ENCODE results near the gene COL25A1. TPM values are rescaled to one million over a fixed set of nuclear protein-coding genes. Genes with fewer than 3 reads are reported as not detected.
"Not testable (repeated sequence)": the region's sequence is repeated elsewhere in the genome, so short reads cannot be mapped to it uniquely, and the experiment has no call there.

COL25A1 gene
- total RNA-seq, 1 experiment from 2014 or later, result 4.2 TPM

DNA sequence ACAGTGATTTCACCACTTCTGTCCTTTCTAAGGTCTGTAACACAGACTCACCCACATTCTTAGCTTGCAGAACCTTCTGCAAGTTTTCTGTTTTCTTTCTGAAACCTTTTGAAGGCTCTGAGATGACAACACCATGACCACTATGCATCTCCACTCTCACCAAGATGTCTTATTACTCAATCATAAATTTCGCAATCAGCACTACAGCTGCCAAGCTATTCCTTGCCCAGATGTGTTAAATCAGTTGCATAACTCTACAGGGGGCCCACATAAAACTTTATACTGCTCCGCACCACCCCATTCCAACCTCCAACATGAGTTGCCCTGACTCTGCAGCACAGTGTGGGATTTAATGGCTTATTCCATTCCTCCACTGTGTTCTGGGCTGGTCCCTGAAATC lies 229.9 kb downstream of the COL25A1 start:
- Histone ChIP-seq H2BK12ac (ENCODE audit: insufficient read length, low read depth, low read length) (no peak overlapping the region), H3K79me1 (ENCODE audit: insufficient read depth, low read depth, low read length, poor library complexity, severe bottlenecking) (no peaks in the 10 kb centered on the region), H3K4me2 (ENCODE audit: insufficient read depth, insufficient read length, low read length) (no peak overlapping the region), H3K14ac (ENCODE audit: insufficient read depth, low read length) (no peak overlapping the region), H2AK5ac (ENCODE audit: insufficient read length, low read length) (no peak overlapping the region), H2BK120ac (ENCODE audit: low read depth, low read length, poor library complexity, severe bottlenecking) (no peak overlapping the region), H4K20me1 (ENCODE audit: control insufficient read depth, insufficient read depth, insufficient read length) (no peaks in the 10 kb centered on the region), H3K9ac (ENCODE audit: extremely low read depth, insufficient read length, low read length) (no peak overlapping the region), H3K56ac (ENCODE audit: insufficient read length, low read depth, low read length) (no peak overlapping the region), H2AFZ (ENCODE audit: low read length) (no peak overlapping the region), H3K23me2 (ENCODE audit: insufficient read length, low read depth, low read length, poor library complexity, severe bottlenecking) (no peaks in the 10 kb centered on the region), H3K9me3 (ENCODE audit: control insufficient read depth, low read depth, low read length) (no peaks in the 10 kb centered on the region), H3K23ac (ENCODE audit: insufficient read length, low read depth, low read length) (no peak overlapping the region), H2BK20ac (ENCODE audit: low read depth, low read length, poor library complexity, severe bottlenecking) (no peak overlapping the region), H4K91ac (ENCODE audit: insufficient read length, low read depth, low read length) (no peak overlapping the region), H4K5ac (ENCODE audit: insufficient read length, low read depth, low read length) (no peak overlapping the region), H2BK15ac (ENCODE audit: low read depth, low read length) (no peak overlapping the region), H3K4me1 (ENCODE audit: insufficient read depth, low read length) (no peaks in the 10 kb centered on the region), H3K27ac (ENCODE audit: insufficient read length, low read depth, low read length) (no peak overlapping the region), H3K79me2 (ENCODE audit: insufficient read depth, low read length) (no peaks in the 10 kb centered on the region), H3K4ac (ENCODE audit: low read depth, low read length) (no peak overlapping the region), H3T11ph (ENCODE audit: low read length) (no peak overlapping the region), H2BK5ac (ENCODE audit: insufficient read length, low read length) (no peak overlapping the region), H3K27me3 (ENCODE audit: insufficient read depth, low read length) (no peaks in the 10 kb centered on the region), H3K18ac (ENCODE audit: insufficient read length, low read depth, low read length) (no peak overlapping the region), H4K8ac (replicated peaks; ENCODE audit: insufficient read length, low read depth, low read length) (no peak overlapping the region)
- Mint-ChIP-seq H3K27ac (no peak overlapping the region), H3K4me3 (no peak overlapping the region), H3K9me3 (peaks cover 18 to 28% of the 10 kb centered on the region in 2 experiments), H3K36me3 (ENCODE audit: insufficient read depth in 1 of 3, low read depth in 3 of 3) (peaks cover 4 to 18% (median 5%) of the 10 kb centered on the region in 3 experiments; a peak in 6 of 7 replicates), H3K27me3 (ENCODE audit: low read depth) (no peaks in the 10 kb centered on the region), H3K4me1 (no peaks in the 10 kb centered on the region)
- no peak for DNase-seq
- no CpG with 5 or more reads among the region's 2 CpGs for WGBS (ENCODE audit: extremely low coverage, insufficient read length, low lambda C conversion rate)
- TF ChIP-seq, protein P1, sequence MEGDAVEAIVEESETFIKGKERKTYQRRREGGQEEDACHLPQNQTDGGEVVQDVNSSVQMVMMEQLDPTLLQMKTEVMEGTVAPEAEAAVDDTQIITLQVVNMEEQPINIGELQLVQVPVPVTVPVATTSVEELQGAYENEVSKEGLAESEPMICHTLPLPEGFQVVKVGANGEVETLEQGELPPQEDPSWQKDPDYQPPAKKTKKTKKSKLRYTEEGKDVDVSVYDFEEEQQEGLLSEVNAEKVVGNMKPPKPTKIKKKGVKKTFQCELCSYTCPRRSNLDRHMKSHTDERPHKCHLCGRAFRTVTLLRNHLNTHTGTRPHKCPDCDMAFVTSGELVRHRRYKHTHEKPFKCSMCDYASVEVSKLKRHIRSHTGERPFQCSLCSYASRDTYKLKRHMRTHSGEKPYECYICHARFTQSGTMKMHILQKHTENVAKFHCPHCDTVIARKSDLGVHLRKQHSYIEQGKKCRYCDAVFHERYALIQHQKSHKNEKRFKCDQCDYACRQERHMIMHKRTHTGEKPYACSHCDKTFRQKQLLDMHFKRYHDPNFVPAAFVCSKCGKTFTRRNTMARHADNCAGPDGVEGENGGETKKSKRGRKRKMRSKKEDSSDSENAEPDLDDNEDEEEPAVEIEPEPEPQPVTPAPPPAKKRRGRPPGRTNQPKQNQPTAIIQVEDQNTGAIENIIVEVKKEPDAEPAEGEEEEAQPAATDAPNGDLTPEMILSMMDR (conservative IDR thresholded peaks at IDR 0.05), result no peak

DNA sequence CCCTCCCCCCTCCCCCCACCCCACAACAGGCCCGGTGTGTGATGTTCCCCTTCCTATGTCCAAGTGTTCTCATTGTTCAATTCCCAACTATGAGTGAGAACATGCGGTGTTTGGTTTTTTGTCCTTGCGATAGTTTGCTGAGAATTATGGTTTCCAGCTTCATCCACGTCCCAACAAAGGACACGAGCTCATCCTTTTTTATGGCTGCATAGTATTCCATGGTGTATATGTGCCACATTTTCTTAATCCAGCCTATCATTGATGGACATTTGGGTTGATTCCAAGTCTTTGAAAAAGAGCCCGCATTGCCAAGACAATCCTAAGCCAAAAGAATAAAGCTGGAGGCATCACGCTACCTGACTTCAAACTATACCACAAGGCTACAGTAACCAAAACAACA lies 231.8 kb downstream of the COL25A1 start:
- H3K79me2 ChIP-seq (ENCODE audit: insufficient read depth, low read length); H3K4me1 ChIP-seq (ENCODE audit: insufficient read depth, low read length); H3K23ac ChIP-seq (ENCODE audit: insufficient read length, low read depth, low read length); DNase-seq; H4K5ac ChIP-seq (ENCODE audit: insufficient read length, low read depth, low read length); H3K27me3 Mint-ChIP-seq (ENCODE audit: low read depth); H3K9ac ChIP-seq (ENCODE audit: extremely low read depth, insufficient read length, low read length); H3K79me1 ChIP-seq (ENCODE audit: insufficient read depth, low read depth, low read length, poor library complexity, severe bottlenecking); H4K8ac ChIP-seq (replicated peaks; ENCODE audit: insufficient read length, low read depth, low read length); H3K27ac ChIP-seq (ENCODE audit: insufficient read length, low read depth, low read length); H3K4me1 Mint-ChIP-seq; H2BK5ac ChIP-seq (ENCODE audit: insufficient read length, low read length); H3K27ac Mint-ChIP-seq; H2BK15ac ChIP-seq (ENCODE audit: low read depth, low read length); H3K18ac ChIP-seq (ENCODE audit: insufficient read length, low read depth, low read length); H2BK12ac ChIP-seq (ENCODE audit: insufficient read length, low read depth, low read length); H3K56ac ChIP-seq (ENCODE audit: insufficient read length, low read depth, low read length); H4K91ac ChIP-seq (ENCODE audit: insufficient read length, low read depth, low read length); H4K20me1 ChIP-seq (ENCODE audit: control insufficient read depth, insufficient read depth, insufficient read length); H3K4me2 ChIP-seq (ENCODE audit: insufficient read depth, insufficient read length, low read length); H3K4me3 Mint-ChIP-seq; H3K9me3 ChIP-seq (ENCODE audit: control insufficient read depth, low read depth, low read length); H2AFZ ChIP-seq (ENCODE audit: low read length); H3K27me3 ChIP-seq (ENCODE audit: insufficient read depth, low read length); H2BK120ac ChIP-seq (ENCODE audit: low read depth, low read length, poor library complexity, severe bottlenecking); H3K23me2 ChIP-seq (ENCODE audit: insufficient read length, low read depth, low read length, poor library complexity, severe bottlenecking); H2BK20ac ChIP-seq (ENCODE audit: low read depth, low read length, poor library complexity, severe bottlenecking); H3T11ph ChIP-seq (ENCODE audit: low read length); H2AK5ac ChIP-seq (ENCODE audit: insufficient read length, low read length); H3K4ac ChIP-seq (ENCODE audit: low read depth, low read length); H3K14ac ChIP-seq (ENCODE audit: insufficient read depth, low read length): not testable (repeated sequence)
- Mint-ChIP-seq H3K36me3 (ENCODE audit: insufficient read depth in 1 of 3, low read depth in 3 of 3) (peaks cover 2 to 18% (median 5%) of the 10 kb centered on the region in 3 experiments; a peak in 6 of 7 replicates), H3K9me3 (peaks cover 18 to 25% of the 10 kb centered on the region in 2 experiments)
- WGBS (ENCODE audit: extremely low coverage, insufficient read length, low lambda C conversion rate), result no CpG with 5 or more reads among the region's 7 CpGs
